ENCODE data around the gene MYPN. TPM values are rescaled to one million over a fixed set of nuclear protein-coding genes. Genes with fewer than 3 reads are reported as not detected.

MYPN gene
- total RNA-seq, 1 experiment from 2014 or later: 0.37 TPM

- peak; percentile 79 for DNase-seq (ENCODE audit: unreplicated experiment)
- Mint-ChIP-seq H3K9me3 (ENCODE audit: unreplicated experiment) (no peaks in the 10 kb centered on the region), H3K27me3 (ENCODE audit: insufficient read depth, unreplicated experiment) (no peaks in the 10 kb centered on the region), H3K4me3 (ENCODE audit: unreplicated experiment) (peak overlapping the region; percentile 51), H3K4me1 (ENCODE audit: insufficient read depth, unreplicated experiment) (peaks cover 12% of the 10 kb centered on the region), H3K36me3 (ENCODE audit: insufficient read depth, unreplicated experiment) (no peaks in the 10 kb centered on the region), H3K27ac (ENCODE audit: low read depth, unreplicated experiment) (peak overlapping the region; percentile 69)
- TF ChIP-seq CTCF (IDR thresholded peaks at IDR 0.05; ENCODE audit: unreplicated experiment): no peak
- ChIA-PET CTCF (interaction anchor here (0.8 to 1.2 kb wide), 3 partner anchors 25 to 106 kb away, joined by 3 to 4 read pairs (median 3); no protein-coding TSS in a partner anchor), POLR2A (interaction anchor here (0.7 to 2.8 kb wide), 9 partner anchors 9 to 46 kb away, joined by 3 to 14 read pairs (median 4); no protein-coding TSS in a partner anchor)
- intact Hi-C loops (cut with micrococcal nuclease): no loop called here
- no TSS peak for BruUV-seq (replicated peaks)
Observed at GRCh38 chr10:68106656-68107055, 2.6 kb upstream of the MYPN start.

- H3K4me1 Mint-ChIP-seq (ENCODE audit: insufficient read depth, unreplicated experiment): peaks cover 12% of the 10 kb centered on the region
- no peaks in the 10 kb centered on the region for H3K9me3 Mint-ChIP-seq (ENCODE audit: unreplicated experiment)
- no TSS peak for BruUV-seq (replicated peaks)
- no peaks in the 10 kb centered on the region for H3K27me3 Mint-ChIP-seq (ENCODE audit: insufficient read depth, unreplicated experiment)
- H3K36me3 Mint-ChIP-seq (ENCODE audit: insufficient read depth, unreplicated experiment): no peaks in the 10 kb centered on the region
- no peak overlapping the region for H3K4me3 Mint-ChIP-seq (ENCODE audit: unreplicated experiment)
- ChIA-PET CTCF (interaction anchor here (1.2 kb wide), 1 partner anchor 105 kb away, joined by 4 read pairs; no protein-coding TSS in a partner anchor), POLR2A (interaction anchor here (1.0 to 2.8 kb wide), 3 partner anchors 10 to 34 kb away, joined by 4 to 14 read pairs (median 8); no protein-coding TSS in a partner anchor)
- no peak overlapping the region for H3K27ac Mint-ChIP-seq (ENCODE audit: low read depth, unreplicated experiment)
- no peak for DNase-seq (ENCODE audit: unreplicated experiment)
- intact Hi-C loops (cut with micrococcal nuclease): no loop called here
- TF ChIP-seq CTCF (IDR thresholded peaks at IDR 0.05; ENCODE audit: unreplicated experiment): no peak
Observed at GRCh38 chr10:68107651-68108050, 1.6 kb upstream of the MYPN start.

- intact Hi-C loops (cut with micrococcal nuclease): no loop called here
- CTCF ChIA-PET: no interaction called here
- H3K4me3 Mint-ChIP-seq (ENCODE audit: unreplicated experiment): no peak overlapping the region
- H3K4me1 Mint-ChIP-seq (ENCODE audit: insufficient read depth, unreplicated experiment): peaks cover 11% of the 10 kb centered on the region
- no peaks in the 10 kb centered on the region for H3K9me3 Mint-ChIP-seq (ENCODE audit: unreplicated experiment)
- no peaks in the 10 kb centered on the region for H3K36me3 Mint-ChIP-seq (ENCODE audit: insufficient read depth, unreplicated experiment)
- H3K27ac Mint-ChIP-seq (ENCODE audit: low read depth, unreplicated experiment): no peak overlapping the region
- no TSS peak for BruUV-seq (replicated peaks)
- TF ChIP-seq CTCF (IDR thresholded peaks at IDR 0.05; ENCODE audit: unreplicated experiment): no peak
- POLR2A ChIA-PET: interaction anchor here (1.3 to 2.8 kb wide), 4 partner anchors 11 to 27 kb away, joined by 4 to 14 read pairs (median 7); no protein-coding TSS in a partner anchor
- no peak for DNase-seq (ENCODE audit: unreplicated experiment)
- H3K27me3 Mint-ChIP-seq (ENCODE audit: insufficient read depth, unreplicated experiment): no peaks in the 10 kb centered on the region
Observed at GRCh38 chr10:68108051-68108450, 1.2 kb upstream of the MYPN start.

- intact Hi-C loops (cut with micrococcal nuclease): no loop called here
- peaks cover 8% of the 10 kb centered on the region for H3K4me1 Mint-ChIP-seq (ENCODE audit: insufficient read depth, unreplicated experiment)
- TF ChIP-seq CTCF (IDR thresholded peaks at IDR 0.05; ENCODE audit: unreplicated experiment): no peak
- H3K27ac Mint-ChIP-seq (ENCODE audit: low read depth, unreplicated experiment): no peak overlapping the region
- no peak for DNase-seq (ENCODE audit: unreplicated experiment)
- no peak overlapping the region for H3K4me3 Mint-ChIP-seq (ENCODE audit: unreplicated experiment)
- H3K27me3 Mint-ChIP-seq (ENCODE audit: insufficient read depth, unreplicated experiment): no peaks in the 10 kb centered on the region
- CTCF ChIA-PET: interaction anchor here (1.6 kb wide), 1 partner anchor 11 kb away, joined by 4 read pairs; no protein-coding TSS in a partner anchor
- H3K36me3 Mint-ChIP-seq (ENCODE audit: insufficient read depth, unreplicated experiment): no peaks in the 10 kb centered on the region
- no TSS peak for BruUV-seq (replicated peaks)
- no peaks in the 10 kb centered on the region for H3K9me3 Mint-ChIP-seq (ENCODE audit: unreplicated experiment)
- POLR2A ChIA-PET: interaction anchor here (1.3 to 2.8 kb wide), 4 partner anchors 11 to 27 kb away, joined by 4 to 14 read pairs (median 7); no protein-coding TSS in a partner anchor
Observed at GRCh38 chr10:68108653-68109052, 635 bp upstream of the MYPN start.

All from MCF 10A (cell line).